ENCODE data around the gene ADAP1. TPM values are rescaled to one million over a fixed set of nuclear protein-coding genes. Genes with fewer than 3 reads are reported as not detected.
A peak's percentile ranks its signal among the peaks of the same experiment; 100 is the strongest.

The ADAP1 gene
- total RNA-seq, 1 experiment from 2014 or later, result 6.2 TPM

- H3K36me3 Mint-ChIP-seq (ENCODE audit: insufficient read depth in 1 of 3, low read depth in 3 of 3), result peaks cover 49 to 88% (median 76%) of the 10 kb centered on the region in 3 experiments
- no peaks in the 10 kb centered on the region for H3K4me1 ChIP-seq (ENCODE audit: insufficient read depth, low read length)
- H3K27me3 ChIP-seq (ENCODE audit: insufficient read depth, low read length), result no peaks in the 10 kb centered on the region
- H2BK5ac ChIP-seq (ENCODE audit: insufficient read length, low read length), result no peak overlapping the region
- no peak overlapping the region for H2AK5ac ChIP-seq (ENCODE audit: insufficient read length, low read length)
- H2BK15ac ChIP-seq (ENCODE audit: low read depth, low read length), result no peak overlapping the region
- no peak overlapping the region for H4K91ac ChIP-seq (ENCODE audit: insufficient read length, low read depth, low read length)
- H3K4ac ChIP-seq (ENCODE audit: low read depth, low read length), result no peak overlapping the region
- no peak overlapping the region for H4K8ac ChIP-seq (replicated peaks; ENCODE audit: insufficient read length, low read depth, low read length)
- H3K27ac ChIP-seq (ENCODE audit: insufficient read length, low read depth, low read length), result no peak overlapping the region
- WGBS (ENCODE audit: extremely low coverage, insufficient read length, low lambda C conversion rate), result no CpG with 5 or more reads among the region's 19 CpGs
- H3K4me1 Mint-ChIP-seq, result no peaks in the 10 kb centered on the region
- H3K79me1 ChIP-seq (ENCODE audit: insufficient read depth, low read depth, low read length, poor library complexity, severe bottlenecking), result no peaks in the 10 kb centered on the region
- H3K4me3 Mint-ChIP-seq, result no peak overlapping the region
- H3K4me2 ChIP-seq (ENCODE audit: insufficient read depth, insufficient read length, low read length), result no peak overlapping the region
- DNase-seq, result no peak
- no peak overlapping the region for H4K5ac ChIP-seq (ENCODE audit: insufficient read length, low read depth, low read length)
- no peaks in the 10 kb centered on the region for H3K79me2 ChIP-seq (ENCODE audit: insufficient read depth, low read length)
- H3T11ph ChIP-seq (ENCODE audit: low read length), result no peak overlapping the region
- H2BK120ac ChIP-seq (ENCODE audit: low read depth, low read length, poor library complexity, severe bottlenecking), result no peak overlapping the region
- TF ChIP-seq CTCF (conservative IDR thresholded peaks at IDR 0.05), result no peak
- H2BK12ac ChIP-seq (ENCODE audit: insufficient read length, low read depth, low read length), result no peak overlapping the region
- H3K9me3 Mint-ChIP-seq, result peaks cover 3 to 7% of the 10 kb centered on the region in 2 experiments; a peak in 4 of 5 replicates
- H2BK20ac ChIP-seq (ENCODE audit: low read depth, low read length, poor library complexity, severe bottlenecking), result no peak overlapping the region
- 0 out of 7 replicates have a peak overlapping the region, but pooled peaks of 1 of the 3 experiments have one; percentile 77 for H3K27ac Mint-ChIP-seq
- H3K9me3 ChIP-seq (ENCODE audit: control insufficient read depth, low read depth, low read length), result no peaks in the 10 kb centered on the region
- H3K27me3 Mint-ChIP-seq (ENCODE audit: low read depth), result no peaks in the 10 kb centered on the region
- no peak overlapping the region for H2AFZ ChIP-seq (ENCODE audit: low read length)
- H3K14ac ChIP-seq (ENCODE audit: insufficient read depth, low read length), result no peak overlapping the region
- no peak overlapping the region for H3K9ac ChIP-seq (ENCODE audit: extremely low read depth, insufficient read length, low read length)
- no peak overlapping the region for H3K56ac ChIP-seq (ENCODE audit: insufficient read length, low read depth, low read length)
- peaks cover 3% of the 10 kb centered on the region for H4K20me1 ChIP-seq (ENCODE audit: control insufficient read depth, insufficient read depth, insufficient read length)
- H3K23me2 ChIP-seq (ENCODE audit: insufficient read length, low read depth, low read length, poor library complexity, severe bottlenecking), result peaks cover 3% of the 10 kb centered on the region
- no peak overlapping the region for H3K23ac ChIP-seq (ENCODE audit: insufficient read length, low read depth, low read length)
- H3K18ac ChIP-seq (ENCODE audit: insufficient read length, low read depth, low read length), result no peak overlapping the region
Measured at GRCh38 chr7:849781-850180, 104.7 kb downstream of the ADAP1 start.

Data from H9 (cell line).